Activated CD8-positive, alpha-beta memory T cell treated with anti-CD3 and anti-CD28 coated beads for 48 hours (primary cell): ENCODE data around the gene RPTOR.

ENCODE experiments used
- DNase-seq, 3 experiments: peaks; one replicate each; pipeline ENCODE4 v3.0.0-alpha.2; 2020; ENCODE audit warnings: low read depth in 2 of 3, low spot score in 2 of 3

RPTOR gene

GRCh38 chr17:80639658-80640057 is 95.0 kb downstream of the RPTOR start:
- DNase-seq = no peak

GRCh38 chr17:80640366-80641084 is 95.9 kb downstream of the RPTOR start:
- no peak for DNase-seq

GRCh38 chr17:80643326-80644099 is 98.9 kb downstream of the RPTOR start:
- no peak for DNase-seq

- no peak for DNase-seq
Observed at GRCh38 chr17:80644536-80644935, 99.9 kb downstream of the RPTOR start.

GRCh38 chr17:80645706-80646325 is 101.2 kb downstream of the RPTOR start:
- DNase-seq = no peak

- no peak for DNase-seq
Observed at GRCh38 chr17:80646328-80646727, 101.7 kb downstream of the RPTOR start.

GRCh38 chr17:80647746-80648145 is 103.1 kb downstream of the RPTOR start:
- DNase-seq = no peak

GRCh38 chr17:80649200-80649644 is 104.6 kb downstream of the RPTOR start:
- no peak for DNase-seq

- peak; percentile 41 to 51 (median 48) for DNase-seq
Observed at GRCh38 chr17:80649672-80650330, 105.2 kb downstream of the RPTOR start.

GRCh38 chr17:80650331-80650672 is 105.7 kb downstream of the RPTOR start:
- no peak for DNase-seq

GRCh38 chr17:80650751-80651518 is 106.3 kb downstream of the RPTOR start:
- DNase-seq = no peak

GRCh38 chr17:80652756-80653330 is 108.2 kb downstream of the RPTOR start:
- no peak for DNase-seq

GRCh38 chr17:80653856-80654255 is 109.2 kb downstream of the RPTOR start:
- no peak for DNase-seq

- DNase-seq = no peak
Observed at GRCh38 chr17:80655608-80656007, 111.0 kb downstream of the RPTOR start.

- no peak for DNase-seq
Observed at GRCh38 chr17:80656590-80656989, 112.0 kb downstream of the RPTOR start.

- no peak for DNase-seq
Observed at GRCh38 chr17:80657561-80657960, 112.9 kb downstream of the RPTOR start.

- no peak for DNase-seq
Observed at GRCh38 chr17:80658821-80659220, 114.2 kb downstream of the RPTOR start.

- no peak for DNase-seq
Observed at GRCh38 chr17:80659651-80660050, 115.0 kb downstream of the RPTOR start.

GRCh38 chr17:80660527-80661198 is 116.0 kb downstream of the RPTOR start:
- DNase-seq = no peak

GRCh38 chr17:80662557-80662956 is 117.9 kb downstream of the RPTOR start:
- no peak for DNase-seq
